Measurements from ENCODE around the gene CCDC192.

- TF ChIP-seq, protein P1, sequence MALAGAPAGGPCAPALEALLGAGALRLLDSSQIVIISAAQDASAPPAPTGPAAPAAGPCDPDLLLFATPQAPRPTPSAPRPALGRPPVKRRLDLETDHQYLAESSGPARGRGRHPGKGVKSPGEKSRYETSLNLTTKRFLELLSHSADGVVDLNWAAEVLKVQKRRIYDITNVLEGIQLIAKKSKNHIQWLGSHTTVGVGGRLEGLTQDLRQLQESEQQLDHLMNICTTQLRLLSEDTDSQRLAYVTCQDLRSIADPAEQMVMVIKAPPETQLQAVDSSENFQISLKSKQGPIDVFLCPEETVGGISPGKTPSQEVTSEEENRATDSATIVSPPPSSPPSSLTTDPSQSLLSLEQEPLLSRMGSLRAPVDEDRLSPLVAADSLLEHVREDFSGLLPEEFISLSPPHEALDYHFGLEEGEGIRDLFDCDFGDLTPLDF (CRISPR knock-in tag; IDR thresholded peaks at IDR 0.05), result no peak
- no peak for TF ChIP-seq CTCF (IDR thresholded peaks at IDR 0.05)
- TF ChIP-seq CBFB (CRISPR knock-in tag; IDR thresholded peaks at IDR 0.05; ENCODE audit: low read depth), result no peak
- TF ChIP-seq, protein P2, sequence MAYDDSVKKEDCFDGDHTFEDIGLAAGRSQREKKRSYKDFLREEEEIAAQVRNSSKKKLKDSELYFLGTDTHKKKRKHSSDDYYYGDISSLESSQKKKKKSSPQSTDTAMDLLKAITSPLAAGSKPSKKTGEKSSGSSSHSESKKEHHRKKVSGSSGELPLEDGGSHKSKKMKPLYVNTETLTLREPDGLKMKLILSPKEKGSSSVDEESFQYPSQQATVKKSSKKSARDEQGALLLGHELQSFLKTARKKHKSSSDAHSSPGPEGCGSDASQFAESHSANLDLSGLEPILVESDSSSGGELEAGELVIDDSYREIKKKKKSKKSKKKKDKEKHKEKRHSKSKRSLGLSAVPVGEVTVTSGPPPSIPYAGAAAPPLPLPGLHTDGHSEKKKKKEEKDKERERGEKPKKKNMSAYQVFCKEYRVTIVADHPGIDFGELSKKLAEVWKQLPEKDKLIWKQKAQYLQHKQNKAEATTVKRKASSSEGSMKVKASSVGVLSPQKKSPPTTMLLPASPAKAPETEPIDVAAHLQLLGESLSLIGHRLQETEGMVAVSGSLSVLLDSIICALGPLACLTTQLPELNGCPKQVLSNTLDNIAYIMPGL (CRISPR knock-in tag; IDR thresholded peaks at IDR 0.05), result no peak
- TF ChIP-seq MXD4 (CRISPR knock-in tag; IDR thresholded peaks at IDR 0.05; ENCODE audit: borderline replicate concordance), result no peak
- TF ChIP-seq TCF7 (CRISPR knock-in tag; IDR thresholded peaks at IDR 0.05; ENCODE audit: low read depth), result no peak
- TF ChIP-seq FOXJ3 (CRISPR knock-in tag; IDR thresholded peaks at IDR 0.05; ENCODE audit: borderline replicate concordance), result no peak
- TF ChIP-seq NFYB (CRISPR knock-in tag; conservative IDR thresholded peaks at IDR 0.05; ENCODE audit: low read depth), result no peak
- no peak for TF ChIP-seq SMAD4 (CRISPR knock-in tag; IDR thresholded peaks at IDR 0.05)
- no peak for TF ChIP-seq E2F4 (CRISPR knock-in tag; IDR thresholded peaks at IDR 0.05; ENCODE audit: borderline replicate concordance, low read depth)
These were observed 216.6 kb downstream of the CCDC192 start for GRCh38 chr5:127919818-127920217.

All from WTC11 (cell line).